ENCODE results near the gene NFATC2.

DNA sequence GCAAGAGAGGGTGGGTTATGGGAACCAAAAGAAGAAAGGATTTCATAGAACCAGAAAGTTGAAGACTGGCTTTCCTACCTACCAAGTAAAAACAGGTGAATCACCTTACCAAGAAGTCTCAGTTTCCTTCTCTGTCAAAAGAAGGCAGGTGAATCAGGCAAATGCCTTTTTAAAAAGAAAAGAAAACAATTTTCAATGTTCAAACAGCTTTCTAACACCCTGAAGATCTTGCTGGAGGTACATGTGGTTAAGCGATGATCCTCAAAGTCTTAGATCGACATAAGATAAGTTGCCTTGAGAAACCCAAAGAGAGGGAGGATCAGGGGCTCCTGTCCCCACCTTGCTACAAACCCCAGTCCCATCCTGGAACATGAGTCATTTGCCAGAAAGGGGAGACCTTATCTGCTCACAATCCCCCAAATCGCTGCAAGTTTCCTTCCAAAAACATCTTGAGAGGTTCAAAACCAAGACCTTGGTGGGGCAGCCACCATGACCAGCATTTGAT, 71.6 kb downstream of the NFATC2 start:
- TF ChIP-seq, protein P1, sequence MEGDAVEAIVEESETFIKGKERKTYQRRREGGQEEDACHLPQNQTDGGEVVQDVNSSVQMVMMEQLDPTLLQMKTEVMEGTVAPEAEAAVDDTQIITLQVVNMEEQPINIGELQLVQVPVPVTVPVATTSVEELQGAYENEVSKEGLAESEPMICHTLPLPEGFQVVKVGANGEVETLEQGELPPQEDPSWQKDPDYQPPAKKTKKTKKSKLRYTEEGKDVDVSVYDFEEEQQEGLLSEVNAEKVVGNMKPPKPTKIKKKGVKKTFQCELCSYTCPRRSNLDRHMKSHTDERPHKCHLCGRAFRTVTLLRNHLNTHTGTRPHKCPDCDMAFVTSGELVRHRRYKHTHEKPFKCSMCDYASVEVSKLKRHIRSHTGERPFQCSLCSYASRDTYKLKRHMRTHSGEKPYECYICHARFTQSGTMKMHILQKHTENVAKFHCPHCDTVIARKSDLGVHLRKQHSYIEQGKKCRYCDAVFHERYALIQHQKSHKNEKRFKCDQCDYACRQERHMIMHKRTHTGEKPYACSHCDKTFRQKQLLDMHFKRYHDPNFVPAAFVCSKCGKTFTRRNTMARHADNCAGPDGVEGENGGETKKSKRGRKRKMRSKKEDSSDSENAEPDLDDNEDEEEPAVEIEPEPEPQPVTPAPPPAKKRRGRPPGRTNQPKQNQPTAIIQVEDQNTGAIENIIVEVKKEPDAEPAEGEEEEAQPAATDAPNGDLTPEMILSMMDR (IDR thresholded peaks at IDR 0.05), result no peak
- TF ChIP-seq, protein P2, sequence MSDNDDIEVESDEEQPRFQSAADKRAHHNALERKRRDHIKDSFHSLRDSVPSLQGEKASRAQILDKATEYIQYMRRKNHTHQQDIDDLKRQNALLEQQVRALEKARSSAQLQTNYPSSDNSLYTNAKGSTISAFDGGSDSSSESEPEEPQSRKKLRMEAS (IDR thresholded peaks at IDR 0.05; ENCODE audit: low read depth), result no peak
- no peak for TF ChIP-seq NRF1 (IDR thresholded peaks at IDR 0.05; ENCODE audit: low read depth, low read length)
- no peak for TF ChIP-seq FOXM1 (IDR thresholded peaks at IDR 0.05; ENCODE audit: low read depth)
- no peak for TF ChIP-seq TAF1 (IDR thresholded peaks at IDR 0.05; ENCODE audit: borderline replicate concordance, low read depth, low read length)
- TF ChIP-seq EP300 (IDR thresholded peaks at IDR 0.05; ENCODE audit: borderline replicate concordance in 1 of 2, low read depth in 1 of 2, low read length in 1 of 2), result no peak
- TF ChIP-seq, protein P3, sequence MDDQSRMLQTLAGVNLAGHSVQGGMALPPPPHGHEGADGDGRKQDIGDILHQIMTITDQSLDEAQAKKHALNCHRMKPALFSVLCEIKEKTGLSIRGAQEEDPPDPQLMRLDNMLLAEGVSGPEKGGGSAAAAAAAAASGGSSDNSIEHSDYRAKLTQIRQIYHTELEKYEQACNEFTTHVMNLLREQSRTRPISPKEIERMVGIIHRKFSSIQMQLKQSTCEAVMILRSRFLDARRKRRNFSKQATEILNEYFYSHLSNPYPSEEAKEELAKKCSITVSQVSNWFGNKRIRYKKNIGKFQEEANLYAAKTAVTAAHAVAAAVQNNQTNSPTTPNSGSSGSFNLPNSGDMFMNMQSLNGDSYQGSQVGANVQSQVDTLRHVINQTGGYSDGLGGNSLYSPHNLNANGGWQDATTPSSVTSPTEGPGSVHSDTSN (IDR thresholded peaks at IDR 0.05), result no peak
- no peak for TF ChIP-seq RXRA (IDR thresholded peaks at IDR 0.05; ENCODE audit: borderline replicate concordance, low read depth)
- no peak for TF ChIP-seq ELF1 (IDR thresholded peaks at IDR 0.05)
- TF ChIP-seq, protein P4, sequence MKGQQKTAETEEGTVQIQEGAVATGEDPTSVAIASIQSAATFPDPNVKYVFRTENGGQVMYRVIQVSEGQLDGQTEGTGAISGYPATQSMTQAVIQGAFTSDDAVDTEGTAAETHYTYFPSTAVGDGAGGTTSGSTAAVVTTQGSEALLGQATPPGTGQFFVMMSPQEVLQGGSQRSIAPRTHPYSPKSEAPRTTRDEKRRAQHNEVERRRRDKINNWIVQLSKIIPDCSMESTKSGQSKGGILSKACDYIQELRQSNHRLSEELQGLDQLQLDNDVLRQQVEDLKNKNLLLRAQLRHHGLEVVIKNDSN (IDR thresholded peaks at IDR 0.05; ENCODE audit: borderline replicate concordance, low read depth), result no peak
- no peak for TF ChIP-seq EZH2phosphoT487 (IDR thresholded peaks at IDR 0.05; ENCODE audit: borderline replicate concordance, low read depth)
- TF ChIP-seq POLR2AphosphoS5 (IDR thresholded peaks at IDR 0.05; ENCODE audit: low read depth, low read length), result no peak
- TF ChIP-seq, protein P5, sequence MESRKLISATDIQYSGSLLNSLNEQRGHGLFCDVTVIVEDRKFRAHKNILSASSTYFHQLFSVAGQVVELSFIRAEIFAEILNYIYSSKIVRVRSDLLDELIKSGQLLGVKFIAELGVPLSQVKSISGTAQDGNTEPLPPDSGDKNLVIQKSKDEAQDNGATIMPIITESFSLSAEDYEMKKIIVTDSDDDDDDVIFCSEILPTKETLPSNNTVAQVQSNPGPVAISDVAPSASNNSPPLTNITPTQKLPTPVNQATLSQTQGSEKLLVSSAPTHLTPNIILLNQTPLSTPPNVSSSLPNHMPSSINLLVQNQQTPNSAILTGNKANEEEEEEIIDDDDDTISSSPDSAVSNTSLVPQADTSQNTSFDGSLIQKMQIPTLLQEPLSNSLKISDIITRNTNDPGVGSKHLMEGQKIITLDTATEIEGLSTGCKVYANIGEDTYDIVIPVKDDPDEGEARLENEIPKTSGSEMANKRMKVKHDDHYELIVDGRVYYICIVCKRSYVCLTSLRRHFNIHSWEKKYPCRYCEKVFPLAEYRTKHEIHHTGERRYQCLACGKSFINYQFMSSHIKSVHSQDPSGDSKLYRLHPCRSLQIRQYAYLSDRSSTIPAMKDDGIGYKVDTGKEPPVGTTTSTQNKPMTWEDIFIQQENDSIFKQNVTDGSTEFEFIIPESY (IDR thresholded peaks at IDR 0.05; ENCODE audit: borderline replicate concordance, low read depth), result no peak
